GM13977 (cell line): ENCODE results near the gene RTF1.

ENCODE experiments used
- DNase-seq: peaks from one replicate; pipeline ENCODE4 v3.0.0; 2012; ENCODE audit warnings: low spot score
- CTCF ChIP-seq: IDR thresholded peaks from 2 replicates; pipeline ENCODE4 v1.5.1; 2012; ENCODE audit warnings: mild to moderate bottlenecking, control low read depth; ENCODE audit not compliant: insufficient read depth; ENCODE audit errors: extremely low read depth, missing control alignments
- in situ Hi-C: fragments of 300-500 bp; cut with MboI; formaldehyde crosslinking; loops from one replicate; pipeline ENCODE4 v1.12.0; 2022; ENCODE audit warnings: low sequenced_read_pairs, low pct_unique_long_range_greater_than_20kb, mixed read lengths, inconsistent platforms; ENCODE audit not compliant: unreplicated experiment

The RTF1 gene

GRCh38 chr15:41486286-41486685 lies 69.4 kb downstream of the RTF1 start:
- in situ Hi-C loops, result no loop called here
- no peak for DNase-seq
- no peak for TF ChIP-seq CTCF

GRCh38 chr15:41487381-41487780 lies 70.5 kb downstream of the RTF1 start:
- in situ Hi-C loops, result no loop called here
- TF ChIP-seq CTCF, result no peak
- DNase-seq, result no peak

- no peak for DNase-seq
- in situ Hi-C loops, result no loop called here
- no peak for TF ChIP-seq CTCF
Measured at GRCh38 chr15:41487802-41488201, 70.9 kb downstream of the RTF1 start.

GRCh38 chr15:41489641-41490040 lies 72.7 kb downstream of the RTF1 start:
- no peak for DNase-seq
- no peak for TF ChIP-seq CTCF
- in situ Hi-C loops, result no loop called here

- TF ChIP-seq CTCF, result no peak
- peak; percentile 81 for DNase-seq
- in situ Hi-C loops, result no loop called here
Measured at GRCh38 chr15:41490355-41490754, 73.5 kb downstream of the RTF1 start.

GRCh38 chr15:41491889-41492288 lies 75.0 kb downstream of the RTF1 start:
- TF ChIP-seq CTCF, result no peak
- no peak for DNase-seq
- in situ Hi-C loops, result no loop called here
